Spinal cord (tissue), 10 donors: ENCODE measurements around the gene DEPP1. TPM values are rescaled to one million over a fixed set of nuclear protein-coding genes. Genes with fewer than 3 reads are reported as not detected.

Source experiments
- DNase-seq, 6 donors: peaks; one replicate each; pipeline versions ENCODE4 v3.0.0 to v3.0.0-alpha.2; 2013 to 2015; ENCODE audit warnings: low spot score in 6 of 6, low read depth in 4 of 6
- H3K27ac ChIP-seq: one replicate; pipeline ENCODE4 v1.5.1; 2013; ENCODE audit warnings: low read depth, low read length, control low read depth
- H3K27me3 ChIP-seq: one replicate; pipeline ENCODE4 v1.6.1; 2013; ENCODE audit warnings: low read length; ENCODE audit not compliant: control insufficient read depth, insufficient read depth
- H3K36me3 ChIP-seq: one replicate; pipeline ENCODE4 v1.6.1; 2013; ENCODE audit warnings: low read length; ENCODE audit not compliant: control insufficient read depth, insufficient read depth
- H3K4me1 ChIP-seq: one replicate; pipeline ENCODE4 v1.6.1; 2013; ENCODE audit warnings: low read length; ENCODE audit not compliant: control insufficient read depth, insufficient read depth
- H3K4me3 ChIP-seq: one replicate; pipeline ENCODE4 v1.5.1; 2013; ENCODE audit warnings: low read depth, low read length, control low read depth
- H3K9me3 ChIP-seq: one replicate; pipeline ENCODE4 v1.6.1; 2013; ENCODE audit warnings: low read length; ENCODE audit not compliant: control insufficient read depth, insufficient read depth
- WGBS: methylation state at CpG from one replicate; pipeline ENCODE4 v1.1.5; 2013; ENCODE audit warnings: missing lambda C conversion rate; ENCODE audit not compliant: insufficient coverage; 5-methylcytosine and 5-hydroxymethylcytosine counted together
- polyA plus RNA-seq, 2 donors: library from polyadenylated mRNA; unstranded; fragments of 120-200 nt; gene quantifications; one replicate each; pipeline ENCODE4 v1.2.1, GENCODE V29; 2013; ENCODE audit not compliant: insufficient read length in 2 of 2
- total RNA-seq, 2 donors: library from RNA; depleted of rRNA in 1 of 2; stranded (reverse); fragments of 120-200 nt in 1 of 2; fragments of >200 nt in 1 of 2; gene quantifications; one replicate each; pipeline versions ENCODE4 v1.2.3 to v1.2.4, GENCODE V29; 2013 to 2014
- donor health status: healthy.

DEPP1 gene
- total and polyA plus RNA-seq, 4 donors = 8.1 to 25.2 (median 13.9) TPM

DNA sequence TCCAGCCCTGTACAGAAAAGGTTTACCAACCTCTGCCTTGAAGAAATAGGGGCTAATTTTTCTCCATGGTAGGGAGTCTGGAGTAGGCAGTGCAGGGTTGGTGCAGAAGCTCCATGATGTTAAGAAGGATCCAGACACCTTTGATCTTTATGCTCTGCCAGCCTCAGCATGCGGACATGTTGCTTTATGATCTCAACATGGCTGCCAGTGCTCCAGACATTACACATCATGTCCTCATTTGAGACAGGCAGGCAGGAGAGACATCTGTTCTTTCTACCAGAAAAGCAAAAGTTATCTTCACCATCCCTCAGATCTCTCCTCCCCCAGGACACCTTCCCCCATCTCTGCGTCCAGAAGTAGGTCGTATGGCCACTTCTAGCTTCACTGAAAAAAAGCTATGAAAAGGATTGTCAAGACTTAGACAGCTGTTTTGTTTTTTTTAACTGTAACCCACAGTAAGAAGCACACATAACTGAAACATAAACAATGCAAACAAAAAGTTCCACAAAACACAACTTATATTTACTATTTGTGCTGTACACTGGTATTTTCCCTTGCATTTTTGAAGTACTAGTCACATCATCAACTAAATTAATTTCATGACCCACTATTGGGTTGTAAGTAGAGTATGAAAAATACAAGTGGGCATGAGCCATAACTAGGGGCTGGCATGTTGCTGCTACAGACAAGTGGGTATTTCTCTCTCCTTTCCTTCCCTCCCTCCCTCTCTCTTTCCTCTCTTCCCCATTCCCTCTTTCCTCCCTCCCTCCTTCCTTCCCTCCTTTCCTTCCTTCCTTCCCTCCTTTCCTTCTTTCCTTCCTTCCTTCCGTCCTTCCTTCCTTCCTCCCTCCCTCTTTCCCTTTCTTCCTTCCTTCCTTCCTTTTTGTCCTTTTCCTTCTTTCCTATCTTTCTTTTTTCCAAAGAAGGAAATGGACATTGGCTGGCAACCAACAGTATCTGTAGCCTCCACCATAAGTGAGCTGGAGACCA, 21.6 kb downstream of the DEPP1 start:
- Histone ChIP-seq H3K27ac (no peak overlapping the region), H3K27me3 (no peaks in the 10 kb centered on the region), H3K9me3 (no peaks in the 10 kb centered on the region), H3K36me3 (no peaks in the 10 kb centered on the region), H3K4me1 (peaks cover 31% of the 10 kb centered on the region), H3K4me3 (no peak overlapping the region)
- DNase-seq = no peak
- WGBS = 100% methylated on average over 2 of the region's 4 CpGs

DNA sequence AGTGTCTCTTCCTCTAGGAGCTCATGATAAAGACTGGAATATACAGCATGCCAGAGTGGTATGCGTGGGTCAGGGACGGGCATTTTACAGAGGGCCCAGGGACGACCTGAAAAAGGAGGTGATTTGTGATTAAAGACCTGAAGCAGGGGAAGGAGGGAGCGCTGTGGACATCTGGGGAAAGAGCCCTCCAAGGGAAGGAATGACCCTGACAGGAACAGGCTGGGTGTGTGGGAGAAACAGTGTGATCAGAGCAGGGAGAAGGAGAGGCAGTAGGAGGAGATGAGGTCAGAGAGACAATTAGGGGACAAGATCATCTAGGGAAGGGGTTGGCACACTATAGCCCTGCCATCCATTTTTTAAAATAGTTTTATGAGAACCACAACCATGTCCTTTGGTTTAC, 22.4 kb downstream of the DEPP1 start:
- WGBS = 92% methylated on average over 4 of the region's 4 CpGs
- Histone ChIP-seq H3K27ac (no peak overlapping the region), H3K9me3 (no peaks in the 10 kb centered on the region)

DNA sequence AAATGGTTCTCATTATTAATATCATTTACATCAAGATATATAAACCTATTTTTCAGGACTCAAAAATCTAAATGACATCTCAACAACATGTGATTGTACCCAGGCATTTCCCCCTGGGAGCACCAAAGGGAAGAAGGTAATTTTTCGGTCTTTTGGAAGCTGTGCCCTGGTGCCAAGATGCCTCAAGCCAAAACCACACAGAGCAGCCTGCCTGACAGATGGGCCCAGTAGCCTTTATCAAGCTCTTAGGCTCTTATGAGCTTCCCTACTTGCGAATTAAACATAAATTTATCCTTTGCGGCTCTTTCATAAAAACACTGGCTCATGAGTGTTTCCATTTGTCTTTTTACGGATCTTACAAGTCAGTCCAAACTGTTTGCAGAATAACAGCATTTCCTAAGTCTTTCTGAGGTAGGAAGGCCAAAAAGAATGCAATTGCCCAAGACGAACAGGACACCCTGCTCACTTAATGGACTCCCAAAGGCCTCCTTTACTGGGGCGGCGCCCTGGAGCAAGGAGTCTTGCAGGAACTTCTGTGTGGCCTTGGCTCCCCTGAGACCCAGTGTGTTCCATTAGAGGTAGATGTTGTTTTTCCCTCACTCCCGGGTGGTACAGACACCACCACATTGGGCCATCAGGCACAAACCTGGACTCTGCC, 23.1 kb downstream of the DEPP1 start:
- H3K36me3 ChIP-seq = no peaks in the 10 kb centered on the region
- H3K4me3 ChIP-seq = no peak overlapping the region
- WGBS = 62% methylated on average over 3 of the region's 8 CpGs
- H3K9me3 ChIP-seq = no peaks in the 10 kb centered on the region
- H3K27ac ChIP-seq = no peak overlapping the region
- peaks cover 16% of the 10 kb centered on the region for H3K4me1 ChIP-seq
- H3K27me3 ChIP-seq = no peaks in the 10 kb centered on the region
- DNase-seq = peak in 2 of 6 donors; percentile 62 to 84

More for the DNA sequence above, 22.4 kb downstream of the DEPP1 start:
- Histone ChIP-seq H3K27me3 (no peaks in the 10 kb centered on the region), H3K36me3 (no peaks in the 10 kb centered on the region), H3K4me1 (peaks cover 23% of the 10 kb centered on the region), H3K4me3 (no peak overlapping the region)
- DNase-seq = no peak

DNA sequence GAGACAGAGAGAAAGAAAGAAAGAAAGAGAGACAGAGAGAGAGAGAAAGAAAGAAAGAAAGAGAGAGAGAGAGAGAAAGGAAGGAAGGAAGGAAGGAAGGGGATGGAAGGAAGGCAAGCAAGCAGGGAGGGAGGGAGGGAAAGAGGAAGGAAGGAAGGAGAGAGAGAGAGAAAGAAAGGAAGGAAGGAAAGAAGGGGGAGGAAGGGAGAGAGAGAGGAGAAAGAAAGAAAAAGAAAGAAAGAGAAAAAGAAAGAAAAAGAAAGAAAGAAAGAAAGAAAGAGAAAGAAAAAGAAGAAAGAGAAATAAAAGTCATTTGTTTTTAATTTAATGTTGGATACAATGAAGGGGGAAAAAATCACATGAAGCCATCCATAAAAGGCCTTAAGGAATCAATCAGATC, 23.6 kb downstream of the DEPP1 start:
- Histone ChIP-seq H3K4me3 (no peak overlapping the region), H3K27ac (no peak overlapping the region), H3K27me3 (no peaks in the 10 kb centered on the region), H3K4me1 (peaks cover 16% of the 10 kb centered on the region), H3K36me3 (no peaks in the 10 kb centered on the region), H3K9me3 (no peaks in the 10 kb centered on the region)
- no peak for DNase-seq

DNA sequence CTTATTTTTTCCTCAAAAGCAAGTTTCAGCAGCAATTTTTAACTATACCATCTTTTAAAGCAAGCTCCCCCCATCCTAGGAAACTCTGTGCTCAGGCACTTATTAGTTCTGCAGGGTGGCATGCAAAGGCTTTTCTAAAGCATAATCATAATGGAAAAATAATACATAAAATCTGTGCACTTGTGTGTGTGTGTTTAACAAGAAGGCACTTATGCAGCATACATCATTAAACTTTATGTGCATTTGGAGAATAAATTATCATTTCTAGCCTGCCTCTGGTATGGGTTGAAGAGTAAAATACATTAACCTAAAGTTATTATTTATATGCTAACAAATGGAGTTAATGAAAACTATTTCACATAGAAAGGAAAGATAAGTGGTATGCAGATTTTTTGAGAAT, 24.6 kb downstream of the DEPP1 start:
- H3K9me3 ChIP-seq = no peaks in the 10 kb centered on the region
- H3K27ac ChIP-seq = no peak overlapping the region
- DNase-seq = peak in 1 of 6 donors; percentile 54
- peaks cover 14% of the 10 kb centered on the region for H3K4me1 ChIP-seq
- H3K36me3 ChIP-seq = no peaks in the 10 kb centered on the region
- no peaks in the 10 kb centered on the region for H3K27me3 ChIP-seq
- H3K4me3 ChIP-seq = no peak overlapping the region

DNA sequence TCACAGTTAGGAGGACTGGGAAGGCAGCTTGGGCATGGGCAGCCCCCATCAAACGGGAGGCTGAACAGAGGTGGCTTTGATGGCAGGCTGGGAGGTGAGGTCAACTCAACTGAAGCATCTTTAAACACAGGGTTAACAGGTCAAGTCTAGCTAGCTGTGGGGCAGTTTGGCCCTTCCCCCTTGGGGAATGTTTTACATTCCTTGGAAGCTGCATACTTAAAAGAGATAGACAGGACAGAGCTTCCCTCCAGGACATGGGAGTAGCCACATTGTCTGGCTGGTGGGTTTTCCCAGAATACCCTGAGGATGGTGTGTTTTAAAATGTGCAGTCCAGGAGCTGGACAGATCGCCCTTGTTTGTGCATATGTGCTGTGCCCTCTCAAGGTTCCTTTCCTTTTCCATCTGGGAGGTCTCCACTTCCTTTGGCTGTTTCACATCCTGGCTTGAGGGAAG, 25.8 kb downstream of the DEPP1 start:
- WGBS = 57% methylated on average over 1 of the region's 2 CpGs

DNA sequence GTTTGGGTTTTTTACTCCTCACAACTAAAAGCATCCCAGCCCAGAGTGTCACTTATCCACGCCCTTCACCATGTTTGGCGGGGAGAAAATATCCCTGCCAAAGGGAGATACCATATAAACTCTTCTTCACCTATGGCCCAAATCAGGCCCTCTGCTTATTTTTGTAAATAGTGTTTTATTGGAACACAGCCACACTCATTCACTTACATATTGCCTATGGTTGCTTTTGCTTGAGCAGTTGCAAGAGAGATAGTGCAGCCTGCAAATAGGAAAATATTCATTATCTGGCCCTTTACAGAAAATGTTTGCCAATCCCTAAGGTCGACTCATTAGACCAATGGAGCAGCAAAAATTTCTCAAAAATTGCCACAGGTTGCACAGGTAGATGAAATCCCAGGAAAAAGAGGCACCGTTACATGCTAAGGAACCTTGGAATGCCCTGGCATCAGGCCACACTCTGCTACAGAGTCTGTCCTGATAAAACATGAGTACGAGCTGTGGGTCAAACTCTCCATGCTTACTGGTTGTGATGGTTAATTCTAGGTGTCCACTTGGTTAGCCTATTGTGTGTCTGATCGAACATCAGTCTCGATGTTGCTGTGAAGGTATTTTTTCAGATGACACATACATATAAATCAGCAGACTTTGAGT, 26.9 kb downstream of the DEPP1 start:
- H3K9me3 ChIP-seq = no peaks in the 10 kb centered on the region
- peaks cover 14% of the 10 kb centered on the region for H3K4me1 ChIP-seq
- no peaks in the 10 kb centered on the region for H3K36me3 ChIP-seq
- no peak overlapping the region for H3K4me3 ChIP-seq
- WGBS = 91% methylated on average over 3 of the region's 7 CpGs
- no peak overlapping the region for H3K27ac ChIP-seq
- H3K27me3 ChIP-seq = no peaks in the 10 kb centered on the region
- DNase-seq = no peak

More for the DNA sequence above, 25.8 kb downstream of the DEPP1 start:
- H3K27ac ChIP-seq = peak overlapping the region; percentile 2
- H3K36me3 ChIP-seq = no peaks in the 10 kb centered on the region
- H3K9me3 ChIP-seq = no peaks in the 10 kb centered on the region
- H3K4me3 ChIP-seq = no peak overlapping the region
- DNase-seq = no peak
- H3K4me1 ChIP-seq = peaks cover 14% of the 10 kb centered on the region
- H3K27me3 ChIP-seq = no peaks in the 10 kb centered on the region

DNA sequence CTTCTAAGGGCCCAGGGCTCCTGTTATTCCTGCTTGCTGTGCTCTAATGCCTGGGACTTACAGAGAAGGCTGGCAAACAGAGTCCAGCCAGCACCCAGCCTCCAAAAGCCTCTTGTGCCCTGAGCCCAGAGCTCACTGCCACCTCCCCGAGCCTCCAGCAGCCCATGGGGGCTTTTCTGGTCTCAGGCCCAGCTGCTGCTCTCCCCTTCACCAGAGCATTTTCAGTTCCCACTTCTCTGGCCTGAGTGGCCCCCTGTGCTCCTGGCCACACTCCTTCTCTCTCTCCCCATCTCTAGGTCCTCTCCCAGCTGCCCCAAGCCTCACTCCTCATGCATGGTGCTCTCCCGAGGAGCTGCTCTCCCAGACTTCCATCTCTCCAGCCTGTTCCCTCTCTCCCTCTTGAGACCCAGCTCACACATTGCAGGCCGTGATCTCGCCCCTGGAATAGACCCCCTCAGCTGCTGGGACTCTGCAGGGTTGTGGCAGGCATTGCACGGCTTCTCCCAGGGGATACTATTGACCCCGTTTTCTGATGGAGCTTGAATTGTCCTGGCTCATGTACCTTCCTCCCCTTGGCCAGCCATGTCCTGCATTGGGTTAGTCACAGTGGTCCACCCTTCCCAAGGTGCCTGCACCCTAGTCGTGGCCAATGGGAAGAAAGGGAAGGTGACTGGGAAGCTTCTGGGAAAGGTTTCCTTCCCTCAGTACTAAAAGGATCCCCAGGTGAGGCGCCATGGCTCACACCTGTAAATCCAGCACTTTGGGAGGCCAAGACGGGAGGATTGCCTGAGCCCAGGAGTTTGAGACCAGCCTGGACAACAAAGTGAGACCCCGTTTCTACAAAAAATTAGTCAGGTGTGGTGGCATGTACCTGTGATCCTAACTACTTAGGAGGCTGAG, 28.0 kb downstream of the DEPP1 start:
- Histone ChIP-seq H3K4me1 (peaks cover 14% of the 10 kb centered on the region), H3K27ac (no peak overlapping the region), H3K27me3 (no peaks in the 10 kb centered on the region), H3K4me3 (no peak overlapping the region), H3K36me3 (no peaks in the 10 kb centered on the region), H3K9me3 (no peaks in the 10 kb centered on the region)
- DNase-seq = no peak
- WGBS = 88% methylated on average over 9 of the region's 10 CpGs

DNA sequence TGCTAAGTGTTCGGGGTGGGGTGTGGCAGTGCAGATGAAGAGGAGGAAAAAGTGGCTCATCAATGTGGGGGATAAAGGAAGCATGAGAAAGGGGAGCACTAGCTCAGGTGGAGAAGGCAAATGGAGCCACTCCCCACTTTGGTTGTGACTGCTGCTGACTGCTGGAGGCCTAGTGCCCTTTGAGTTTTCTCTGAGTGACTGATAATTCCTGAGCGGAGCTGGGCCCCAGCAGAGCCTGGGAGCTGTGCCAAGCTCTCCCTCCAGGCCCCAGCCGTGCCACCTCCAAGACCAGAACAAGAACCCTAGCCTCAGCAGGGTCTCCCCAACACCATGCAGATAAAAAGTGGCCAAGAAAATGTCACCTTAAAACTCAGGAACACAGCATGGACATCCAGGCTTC, 28.7 kb downstream of the DEPP1 start:
- H3K36me3 ChIP-seq = no peaks in the 10 kb centered on the region
- H3K4me3 ChIP-seq = no peak overlapping the region
- H3K27ac ChIP-seq = no peak overlapping the region
- WGBS = 50% methylated on average over 3 of the region's 3 CpGs
- H3K9me3 ChIP-seq = no peaks in the 10 kb centered on the region
- H3K4me1 ChIP-seq = peaks cover 14% of the 10 kb centered on the region
- DNase-seq = no peak
- no peaks in the 10 kb centered on the region for H3K27me3 ChIP-seq
